Activated naive CD8-positive, alpha-beta T cell treated with anti-CD3 and anti-CD28 coated beads for 36 hours (primary cell): ENCODE data around the gene DHRS12. TPM values are rescaled to one million over a fixed set of nuclear protein-coding genes. Genes with fewer than 3 reads are reported as not detected.
A peak's percentile ranks its signal among the peaks of the same experiment; 100 is the strongest.

Experiments used
- DNase-seq: peaks from one replicate; pipeline ENCODE4 v3.0.0; 2021
- H3K27ac Mint-ChIP-seq: one replicate; pipeline ENCODE4 v1.8.0; 2022; ENCODE audit warnings: mild to moderate bottlenecking, moderate library complexity, mixed read lengths
- H3K27me3 Mint-ChIP-seq: one replicate; pipeline ENCODE4 v1.8.0; 2022; ENCODE audit warnings: mild to moderate bottlenecking, mixed read lengths
- H3K36me3 Mint-ChIP-seq: one replicate; pipeline ENCODE4 v1.8.0; 2021; ENCODE audit warnings: mild to moderate bottlenecking, mixed read lengths
- H3K4me1 Mint-ChIP-seq: one replicate; pipeline ENCODE4 v1.8.0; 2021; ENCODE audit warnings: mixed read lengths
- H3K4me3 Mint-ChIP-seq: one replicate; pipeline ENCODE4 v1.8.0; 2022; ENCODE audit warnings: mild to moderate bottlenecking, moderate library complexity, mixed read lengths
- H3K9me3 Mint-ChIP-seq: one replicate; pipeline ENCODE4 v1.8.0; 2022; ENCODE audit warnings: mixed read lengths
- total RNA-seq, 2 experiments: library from RNA; stranded (reverse); gene quantifications; one replicate each; pipeline ENCODE4 v1.2.3, GENCODE V29; 2021

DHRS12 gene
- total RNA-seq, 2 experiments from 2014 or later = 9.7 to 9.9 TPM

DNA sequence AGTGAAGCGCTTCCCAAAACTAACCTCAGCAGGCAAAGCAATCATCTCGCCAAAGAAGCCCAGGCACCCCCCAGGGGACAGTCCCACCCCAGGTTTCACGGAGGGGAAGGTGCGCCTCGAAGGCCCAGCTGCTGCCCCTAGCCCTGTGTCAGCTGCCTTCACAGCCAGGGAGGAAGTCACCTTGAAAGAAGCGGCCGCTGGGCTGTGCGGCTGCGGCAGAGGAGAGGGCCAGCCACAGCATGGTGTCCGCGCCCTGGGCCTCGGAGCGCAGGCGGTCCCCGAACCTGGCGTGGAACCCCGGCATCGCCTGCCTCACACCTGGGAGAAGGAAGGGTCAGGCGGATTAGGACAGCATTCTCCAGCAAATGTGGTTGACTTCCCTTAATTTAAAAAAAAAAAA, 35.0 kb downstream of the DHRS12 start:
- peaks cover 7% of the 10 kb centered on the region for H3K36me3 Mint-ChIP-seq
- H3K27ac Mint-ChIP-seq = no peak overlapping the region
- no peaks in the 10 kb centered on the region for H3K27me3 Mint-ChIP-seq
- DNase-seq = no peak
- no peaks in the 10 kb centered on the region for H3K9me3 Mint-ChIP-seq
- no peak overlapping the region for H3K4me3 Mint-ChIP-seq
- peaks cover 23% of the 10 kb centered on the region for H3K4me1 Mint-ChIP-seq

- peaks cover 28% of the 10 kb centered on the region for H3K4me1 Mint-ChIP-seq
- H3K27me3 Mint-ChIP-seq = no peaks in the 10 kb centered on the region
- H3K36me3 Mint-ChIP-seq = peaks cover 7% of the 10 kb centered on the region
- H3K9me3 Mint-ChIP-seq = no peaks in the 10 kb centered on the region
- H3K4me3 Mint-ChIP-seq = no peak overlapping the region
- H3K27ac Mint-ChIP-seq = no peak overlapping the region
- DNase-seq = no peak
Measured at GRCh38 chr13:51768378-51768921, 35.5 kb downstream of the DHRS12 start.

- DNase-seq = no peak
- Mint-ChIP-seq H3K36me3 (peaks cover 7% of the 10 kb centered on the region), H3K9me3 (no peaks in the 10 kb centered on the region), H3K4me1 (peaks cover 37% of the 10 kb centered on the region), H3K27me3 (no peaks in the 10 kb centered on the region), H3K4me3 (no peak overlapping the region), H3K27ac (no peak overlapping the region)
Measured at GRCh38 chr13:51767100-51767499, 36.9 kb downstream of the DHRS12 start.

DNA sequence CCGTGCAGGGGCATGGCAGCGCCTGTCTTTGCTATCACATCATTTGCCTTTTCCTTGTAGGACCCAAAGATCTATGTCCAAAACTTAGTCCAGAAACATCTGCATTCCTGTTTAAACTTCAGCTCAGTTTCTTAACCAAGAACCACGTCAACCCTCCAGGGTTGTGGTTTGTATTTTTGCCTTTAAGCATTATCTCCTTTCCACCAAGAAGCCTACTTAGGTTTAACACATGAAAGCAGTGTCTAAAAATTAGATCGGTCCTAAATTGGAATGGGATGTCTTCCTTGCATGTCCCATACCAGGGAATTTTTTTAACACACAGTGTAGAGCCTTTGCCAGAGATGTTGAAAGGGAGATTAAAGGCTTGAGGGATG, 38.8 kb downstream of the DHRS12 start:
- H3K4me1 Mint-ChIP-seq = peaks cover 37% of the 10 kb centered on the region
- H3K27ac Mint-ChIP-seq = peak overlapping the region; percentile 99
- H3K36me3 Mint-ChIP-seq = peaks cover 7% of the 10 kb centered on the region
- peak overlapping the region; percentile 85 for H3K4me3 Mint-ChIP-seq
- no peaks in the 10 kb centered on the region for H3K9me3 Mint-ChIP-seq
- no peaks in the 10 kb centered on the region for H3K27me3 Mint-ChIP-seq
- no peak for DNase-seq

DNA sequence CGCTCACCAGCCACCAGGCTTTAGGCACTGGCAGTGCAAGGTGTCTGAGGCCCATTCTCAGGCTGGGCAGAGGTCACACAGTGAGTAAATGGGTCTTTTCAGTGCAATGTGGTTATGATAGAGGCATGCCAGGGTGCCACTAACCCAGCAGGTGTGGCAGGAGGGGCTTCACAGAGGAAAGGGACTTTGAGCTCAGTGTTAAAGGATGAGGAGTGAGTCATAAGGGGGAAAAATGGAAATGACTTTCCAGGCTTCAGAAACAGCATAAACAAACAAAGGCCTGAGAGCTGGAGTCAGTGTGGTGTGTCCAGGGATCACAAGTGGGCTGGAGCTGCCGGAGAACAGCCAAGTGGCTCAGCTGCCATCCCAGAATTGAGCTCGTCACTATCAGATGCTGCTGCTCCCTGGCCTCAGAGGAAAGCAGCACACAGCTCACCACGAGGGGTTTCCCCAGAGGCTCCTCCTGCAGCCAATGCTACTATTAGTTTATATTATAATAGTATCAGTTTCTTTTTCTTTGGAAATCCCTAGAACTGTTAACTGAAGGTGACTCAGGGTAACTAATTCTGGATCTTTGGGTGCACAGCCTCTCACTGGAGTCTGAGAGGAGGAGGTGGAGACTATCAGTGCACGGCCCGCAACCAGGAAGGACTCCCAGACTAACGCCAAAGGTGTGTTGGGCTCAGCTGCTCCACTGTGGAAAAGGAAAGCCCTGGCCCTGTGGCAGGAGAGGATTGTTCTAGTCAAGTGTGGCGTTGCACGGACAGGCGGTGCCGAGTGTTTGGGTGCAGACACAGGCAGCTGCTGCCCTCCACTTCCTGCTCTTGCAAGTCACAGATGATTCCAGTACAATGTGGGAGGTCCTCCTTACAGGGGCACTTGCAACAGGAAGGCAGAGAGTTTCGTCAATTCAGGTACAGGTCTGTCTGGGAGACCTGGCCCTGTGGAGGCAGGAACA, 39.5 kb downstream of the DHRS12 start:
- Mint-ChIP-seq H3K27me3 (no peaks in the 10 kb centered on the region), H3K4me1 (peaks cover 37% of the 10 kb centered on the region), H3K9me3 (no peaks in the 10 kb centered on the region), H3K27ac (peak overlapping the region; percentile 99), H3K36me3 (peaks cover 7% of the 10 kb centered on the region), H3K4me3 (peak overlapping the region; percentile 85)
- DNase-seq = peak; percentile 79

- Mint-ChIP-seq H3K27me3 (no peaks in the 10 kb centered on the region), H3K4me1 (peaks cover 37% of the 10 kb centered on the region), H3K36me3 (peaks cover 7% of the 10 kb centered on the region), H3K9me3 (no peaks in the 10 kb centered on the region), H3K27ac (peak overlapping the region; percentile 68), H3K4me3 (no peak overlapping the region)
- no peak for DNase-seq
Measured at GRCh38 chr13:51763486-51763885, 40.5 kb downstream of the DHRS12 start.

- Mint-ChIP-seq H3K4me3 (no peak overlapping the region), H3K27ac (no peak overlapping the region), H3K27me3 (no peaks in the 10 kb centered on the region), H3K9me3 (no peaks in the 10 kb centered on the region), H3K36me3 (peaks cover 6% of the 10 kb centered on the region), H3K4me1 (peaks cover 37% of the 10 kb centered on the region)
- DNase-seq = no peak
Measured at GRCh38 chr13:51761643-51762350, 42.2 kb downstream of the DHRS12 start.

- H3K27me3 Mint-ChIP-seq = no peaks in the 10 kb centered on the region
- no peak overlapping the region for H3K27ac Mint-ChIP-seq
- peaks cover 2% of the 10 kb centered on the region for H3K36me3 Mint-ChIP-seq
- H3K4me1 Mint-ChIP-seq = peaks cover 30% of the 10 kb centered on the region
- no peak for DNase-seq
- no peaks in the 10 kb centered on the region for H3K9me3 Mint-ChIP-seq
- H3K4me3 Mint-ChIP-seq = no peak overlapping the region
Measured at GRCh38 chr13:51760592-51760991, 43.4 kb downstream of the DHRS12 start.

DNA sequence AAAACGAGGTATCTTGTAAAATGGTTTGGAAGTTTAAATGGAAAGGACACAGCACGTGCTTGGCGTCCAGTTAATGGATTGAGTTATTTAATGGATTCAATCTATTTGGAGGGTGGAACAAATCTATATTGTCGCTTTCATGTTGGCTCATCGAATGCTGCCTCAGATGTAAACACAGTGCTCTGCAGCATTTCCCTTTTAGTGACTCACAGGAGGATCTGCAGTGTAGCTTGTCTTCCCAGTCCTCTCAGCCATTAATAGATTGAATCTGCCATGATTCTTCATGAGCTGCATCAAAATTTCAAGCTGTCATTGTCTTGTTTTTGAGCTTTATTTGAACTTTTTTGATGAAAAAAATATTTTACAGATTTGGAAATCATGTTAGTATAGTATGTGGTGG, 44.7 kb downstream of the DHRS12 start:
- peaks cover 2% of the 10 kb centered on the region for H3K36me3 Mint-ChIP-seq
- no peaks in the 10 kb centered on the region for H3K9me3 Mint-ChIP-seq
- H3K27ac Mint-ChIP-seq = no peak overlapping the region
- no peaks in the 10 kb centered on the region for H3K27me3 Mint-ChIP-seq
- no peak for DNase-seq
- H3K4me3 Mint-ChIP-seq = no peak overlapping the region
- H3K4me1 Mint-ChIP-seq = peaks cover 17% of the 10 kb centered on the region

DNA sequence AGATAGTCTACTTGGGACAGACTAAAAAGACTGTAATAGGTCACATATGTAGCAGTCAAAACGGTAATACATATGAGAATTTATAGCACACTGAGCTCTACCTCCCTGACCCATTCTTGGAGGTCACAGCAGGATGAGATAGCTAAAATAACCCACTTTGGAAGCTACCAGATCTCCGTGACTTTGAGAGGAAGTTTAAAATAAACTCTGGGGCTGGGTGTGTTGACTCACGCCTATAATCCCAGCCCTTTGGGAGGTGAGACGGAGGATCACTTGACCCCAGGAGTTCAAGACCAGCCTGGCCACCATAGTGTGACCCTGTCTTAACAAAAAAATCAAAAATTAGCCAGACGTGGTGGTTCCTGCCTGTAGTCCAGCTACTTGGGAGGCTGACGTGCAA, 45.3 kb downstream of the DHRS12 start:
- Mint-ChIP-seq H3K9me3 (no peaks in the 10 kb centered on the region), H3K27ac (no peak overlapping the region), H3K36me3 (peaks cover 2% of the 10 kb centered on the region), H3K4me1 (peaks cover 12% of the 10 kb centered on the region), H3K27me3 (no peaks in the 10 kb centered on the region), H3K4me3 (no peak overlapping the region)
- no peak for DNase-seq

- no peaks in the 10 kb centered on the region for H3K9me3 Mint-ChIP-seq
- H3K27me3 Mint-ChIP-seq = no peaks in the 10 kb centered on the region
- no peak overlapping the region for H3K27ac Mint-ChIP-seq
- H3K36me3 Mint-ChIP-seq = peaks cover 10% of the 10 kb centered on the region
- no peaks in the 10 kb centered on the region for H3K4me1 Mint-ChIP-seq
- no peak for DNase-seq
- no peak overlapping the region for H3K4me3 Mint-ChIP-seq
Measured at GRCh38 chr13:51756651-51757050, 47.3 kb downstream of the DHRS12 start.

DNA sequence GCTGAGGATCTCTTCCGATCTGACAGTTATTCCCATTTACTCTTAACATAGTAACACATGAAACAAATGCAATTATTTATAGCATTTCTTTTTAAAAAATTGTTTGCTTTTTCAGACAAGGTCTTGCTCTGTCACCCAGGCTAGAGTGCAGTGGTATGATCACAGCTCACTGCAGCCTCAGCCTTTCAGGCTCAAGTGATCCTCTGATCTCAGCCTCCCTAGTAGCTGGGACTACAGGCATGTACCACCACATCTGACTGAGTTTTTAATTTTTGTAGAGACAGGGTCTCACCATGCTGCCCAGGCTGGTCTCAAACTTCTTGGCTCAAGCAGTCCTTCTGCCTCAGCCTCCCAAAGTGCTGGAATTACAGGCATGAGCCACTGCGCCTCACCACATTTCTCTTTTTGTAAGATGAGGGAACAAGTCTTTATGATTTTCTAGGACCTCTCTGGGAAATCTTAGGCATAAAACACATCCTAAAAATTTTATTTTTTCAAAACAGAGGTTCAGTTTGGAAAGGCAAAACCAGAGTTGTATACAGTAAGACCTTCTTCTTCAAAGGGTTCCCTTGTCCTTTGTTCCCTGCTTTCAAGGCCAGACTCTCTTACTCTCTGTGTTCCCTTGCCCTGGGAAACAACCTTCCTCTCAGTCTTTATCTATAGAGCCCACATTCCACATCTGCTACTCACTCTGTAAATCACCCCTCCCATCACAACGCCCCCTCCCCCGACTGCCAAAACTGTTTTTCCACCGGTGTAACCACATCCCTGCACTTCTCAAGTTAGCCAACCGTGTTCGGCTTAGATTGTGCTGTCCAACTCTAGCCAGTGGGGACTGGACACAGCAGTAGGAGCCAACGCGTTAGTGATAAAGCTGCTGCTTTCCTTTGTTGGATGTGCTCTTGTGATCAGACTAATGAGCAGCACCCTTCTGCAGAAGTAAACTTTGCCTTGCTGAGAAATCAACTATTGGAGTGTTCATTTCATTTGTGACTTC, 56.2 kb downstream of the DHRS12 start:
- DNase-seq = no peak
- Mint-ChIP-seq H3K27ac (no peak overlapping the region), H3K36me3 (peaks cover 43% of the 10 kb centered on the region), H3K4me1 (no peaks in the 10 kb centered on the region), H3K4me3 (no peak overlapping the region), H3K9me3 (peaks cover 13% of the 10 kb centered on the region), H3K27me3 (no peaks in the 10 kb centered on the region)

- no peaks in the 10 kb centered on the region for H3K4me1 Mint-ChIP-seq
- no peak overlapping the region for H3K4me3 Mint-ChIP-seq
- H3K27me3 Mint-ChIP-seq = no peaks in the 10 kb centered on the region
- H3K36me3 Mint-ChIP-seq = peaks cover 43% of the 10 kb centered on the region
- H3K9me3 Mint-ChIP-seq = peaks cover 13% of the 10 kb centered on the region
- H3K27ac Mint-ChIP-seq = no peak overlapping the region
- no peak for DNase-seq
Measured at GRCh38 chr13:51746802-51747201, 57.2 kb downstream of the DHRS12 start.

DNA sequence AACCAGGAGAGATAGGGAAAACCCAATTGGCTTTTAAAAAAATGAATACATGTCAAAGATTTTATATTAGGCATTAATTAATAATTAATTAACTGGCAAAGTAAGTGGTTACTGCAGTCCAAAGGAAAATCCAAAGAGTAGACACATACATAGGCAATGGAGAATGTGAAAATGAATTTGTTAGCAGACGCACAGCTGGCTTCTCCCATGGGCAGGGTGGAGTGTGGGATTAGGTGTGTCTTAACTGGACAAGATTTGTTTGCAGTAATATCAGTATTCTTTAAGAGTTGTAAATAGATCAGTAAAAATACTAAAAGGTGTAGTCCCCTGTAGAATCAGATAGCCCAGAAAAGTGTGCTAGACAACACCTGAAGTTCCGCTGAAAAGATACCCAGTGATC, 58.7 kb downstream of the DHRS12 start:
- Mint-ChIP-seq H3K36me3 (peaks cover 49% of the 10 kb centered on the region), H3K4me1 (peaks cover 8% of the 10 kb centered on the region), H3K27ac (no peak overlapping the region), H3K9me3 (peaks cover 13% of the 10 kb centered on the region), H3K4me3 (no peak overlapping the region), H3K27me3 (no peaks in the 10 kb centered on the region)
- no peak for DNase-seq
